ENCODE results near the gene ZCCHC14.
A peak's percentile ranks its signal among the peaks of the same experiment; 100 is the strongest.

Gene ZCCHC14

GRCh38 chr16:87369117-87369765, 123.6 kb downstream of the ZCCHC14 start:
- Mint-ChIP-seq H3K36me3 (ENCODE audit: low read depth) (peaks cover 16% of the 10 kb centered on the region), H3K9me3 (no peaks in the 10 kb centered on the region), H3K4me1 (peaks cover 65% of the 10 kb centered on the region), H3K4me3 (no peak overlapping the region), H3K27me3 (ENCODE audit: low read depth, poor library complexity) (peaks cover 10% of the 10 kb centered on the region), H3K27ac (no peak overlapping the region)
- DNase-seq, result no peak
- TF ChIP-seq CTCF (IDR thresholded peaks at IDR 0.05), result no peak

GRCh38 chr16:87368029-87368770, 124.6 kb downstream of the ZCCHC14 start:
- no peaks in the 10 kb centered on the region for H3K9me3 Mint-ChIP-seq
- TF ChIP-seq CTCF (IDR thresholded peaks at IDR 0.05), result no peak
- H3K4me1 Mint-ChIP-seq, result peaks cover 71% of the 10 kb centered on the region
- H3K36me3 Mint-ChIP-seq (ENCODE audit: low read depth), result peaks cover 12% of the 10 kb centered on the region
- no peak for DNase-seq
- H3K27me3 Mint-ChIP-seq (ENCODE audit: low read depth, poor library complexity), result peaks cover 10% of the 10 kb centered on the region
- H3K27ac Mint-ChIP-seq, result no peak overlapping the region
- no peak overlapping the region for H3K4me3 Mint-ChIP-seq

- H3K27me3 Mint-ChIP-seq (ENCODE audit: low read depth, poor library complexity), result peaks cover 10% of the 10 kb centered on the region
- TF ChIP-seq CTCF (IDR thresholded peaks at IDR 0.05), result no peak
- H3K4me1 Mint-ChIP-seq, result peaks cover 71% of the 10 kb centered on the region
- no peak for DNase-seq
- H3K9me3 Mint-ChIP-seq, result no peaks in the 10 kb centered on the region
- H3K4me3 Mint-ChIP-seq, result no peak overlapping the region
- H3K27ac Mint-ChIP-seq, result peak overlapping the region; percentile 31
- peaks cover 12% of the 10 kb centered on the region for H3K36me3 Mint-ChIP-seq (ENCODE audit: low read depth)
Observed at GRCh38 chr16:87367529-87367928, 125.3 kb downstream of the ZCCHC14 start.

- Mint-ChIP-seq H3K4me1 (peaks cover 70% of the 10 kb centered on the region), H3K27me3 (ENCODE audit: low read depth, poor library complexity) (peaks cover 10% of the 10 kb centered on the region), H3K9me3 (no peaks in the 10 kb centered on the region), H3K36me3 (ENCODE audit: low read depth) (peaks cover 14% of the 10 kb centered on the region), H3K27ac (no peak overlapping the region), H3K4me3 (no peak overlapping the region)
- DNase-seq, result no peak
- TF ChIP-seq CTCF (IDR thresholded peaks at IDR 0.05), result no peak
Observed at GRCh38 chr16:87366930-87367329, 125.9 kb downstream of the ZCCHC14 start.

GRCh38 chr16:87366288-87366687, 126.5 kb downstream of the ZCCHC14 start:
- no peak for DNase-seq
- H3K4me3 Mint-ChIP-seq, result no peak overlapping the region

More at GRCh38 chr16:87366288-87366687, 126.5 kb downstream of the ZCCHC14 start:
- peaks cover 64% of the 10 kb centered on the region for H3K4me1 Mint-ChIP-seq
- no peak for TF ChIP-seq CTCF (IDR thresholded peaks at IDR 0.05)
- H3K27ac Mint-ChIP-seq, result peak overlapping the region; percentile 45
- peaks cover 10% of the 10 kb centered on the region for H3K27me3 Mint-ChIP-seq (ENCODE audit: low read depth, poor library complexity)
- H3K9me3 Mint-ChIP-seq, result no peaks in the 10 kb centered on the region
- peaks cover 20% of the 10 kb centered on the region for H3K36me3 Mint-ChIP-seq (ENCODE audit: low read depth)
